ENCODE measurements around the gene PNPO. TPM values are rescaled to one million over a fixed set of nuclear protein-coding genes. Genes with fewer than 3 reads are reported as not detected.

The PNPO gene
- total RNA-seq, 4 donors from 2014 or later: 20.1 to 39.7 (median 30.8) TPM

DNA sequence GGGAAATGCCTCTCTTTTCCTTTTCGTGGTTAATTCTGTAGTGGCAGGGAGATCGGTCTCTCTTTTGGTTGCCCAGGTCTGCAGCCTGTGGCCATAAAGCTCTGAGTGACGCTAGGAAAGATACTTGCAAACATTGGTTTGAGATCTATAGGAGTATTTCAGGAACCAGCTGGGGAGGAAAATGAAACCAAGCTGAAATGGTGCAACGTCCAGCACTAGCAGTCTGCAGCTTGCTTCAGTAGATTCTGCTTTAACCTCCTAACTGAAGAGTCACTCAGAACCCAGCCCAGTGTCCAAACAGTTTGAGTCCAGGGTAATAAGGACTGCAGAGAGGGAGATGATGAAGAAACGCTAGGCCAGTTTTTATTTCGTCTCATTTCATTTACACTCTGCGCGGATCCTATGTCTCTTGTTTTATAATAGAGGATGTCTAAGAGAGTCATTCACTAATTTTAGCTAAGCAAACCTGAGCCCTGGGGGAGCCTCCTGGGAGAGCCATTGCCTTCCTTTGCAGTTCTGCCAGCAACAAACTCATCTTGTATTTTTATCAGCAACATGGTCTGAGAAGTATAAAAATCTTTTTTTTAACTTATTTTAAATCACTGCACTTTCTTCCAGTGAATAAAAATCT lies 33.3 kb upstream of the PNPO start:
- DNase-seq (ENCODE audit: low spot score) (no peak), ATAC-seq (ENCODE audit: low FRiP score) (no peak)
- TF ChIP-seq, protein P1, sequence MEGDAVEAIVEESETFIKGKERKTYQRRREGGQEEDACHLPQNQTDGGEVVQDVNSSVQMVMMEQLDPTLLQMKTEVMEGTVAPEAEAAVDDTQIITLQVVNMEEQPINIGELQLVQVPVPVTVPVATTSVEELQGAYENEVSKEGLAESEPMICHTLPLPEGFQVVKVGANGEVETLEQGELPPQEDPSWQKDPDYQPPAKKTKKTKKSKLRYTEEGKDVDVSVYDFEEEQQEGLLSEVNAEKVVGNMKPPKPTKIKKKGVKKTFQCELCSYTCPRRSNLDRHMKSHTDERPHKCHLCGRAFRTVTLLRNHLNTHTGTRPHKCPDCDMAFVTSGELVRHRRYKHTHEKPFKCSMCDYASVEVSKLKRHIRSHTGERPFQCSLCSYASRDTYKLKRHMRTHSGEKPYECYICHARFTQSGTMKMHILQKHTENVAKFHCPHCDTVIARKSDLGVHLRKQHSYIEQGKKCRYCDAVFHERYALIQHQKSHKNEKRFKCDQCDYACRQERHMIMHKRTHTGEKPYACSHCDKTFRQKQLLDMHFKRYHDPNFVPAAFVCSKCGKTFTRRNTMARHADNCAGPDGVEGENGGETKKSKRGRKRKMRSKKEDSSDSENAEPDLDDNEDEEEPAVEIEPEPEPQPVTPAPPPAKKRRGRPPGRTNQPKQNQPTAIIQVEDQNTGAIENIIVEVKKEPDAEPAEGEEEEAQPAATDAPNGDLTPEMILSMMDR (IDR thresholded peaks at IDR 0.05): no peak

DNA sequence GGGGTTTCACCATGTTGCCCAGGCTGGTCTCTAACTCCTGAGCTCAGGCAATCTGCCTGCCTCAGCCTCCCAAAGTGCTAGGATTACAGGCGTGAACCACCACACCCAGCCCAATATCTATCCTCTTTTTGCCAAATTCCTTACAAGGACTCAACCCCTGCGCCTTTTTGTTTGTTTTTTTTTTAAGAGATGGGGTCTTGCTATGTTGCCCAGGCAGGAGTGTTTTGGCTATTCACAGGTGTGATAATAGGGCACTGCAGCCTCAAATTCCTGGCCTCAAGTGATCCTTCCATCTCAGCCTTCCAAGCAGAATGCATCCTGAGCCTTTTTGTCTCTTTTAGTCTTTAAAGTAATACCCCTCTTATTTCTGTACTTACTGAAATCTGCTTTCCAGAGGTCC lies 28.3 kb upstream of the PNPO start:
- ATAC-seq (ENCODE audit: low FRiP score): no peak
- TF ChIP-seq, protein P1 (IDR thresholded peaks at IDR 0.05): no peak
- no peak for DNase-seq (ENCODE audit: low spot score)

DNA sequence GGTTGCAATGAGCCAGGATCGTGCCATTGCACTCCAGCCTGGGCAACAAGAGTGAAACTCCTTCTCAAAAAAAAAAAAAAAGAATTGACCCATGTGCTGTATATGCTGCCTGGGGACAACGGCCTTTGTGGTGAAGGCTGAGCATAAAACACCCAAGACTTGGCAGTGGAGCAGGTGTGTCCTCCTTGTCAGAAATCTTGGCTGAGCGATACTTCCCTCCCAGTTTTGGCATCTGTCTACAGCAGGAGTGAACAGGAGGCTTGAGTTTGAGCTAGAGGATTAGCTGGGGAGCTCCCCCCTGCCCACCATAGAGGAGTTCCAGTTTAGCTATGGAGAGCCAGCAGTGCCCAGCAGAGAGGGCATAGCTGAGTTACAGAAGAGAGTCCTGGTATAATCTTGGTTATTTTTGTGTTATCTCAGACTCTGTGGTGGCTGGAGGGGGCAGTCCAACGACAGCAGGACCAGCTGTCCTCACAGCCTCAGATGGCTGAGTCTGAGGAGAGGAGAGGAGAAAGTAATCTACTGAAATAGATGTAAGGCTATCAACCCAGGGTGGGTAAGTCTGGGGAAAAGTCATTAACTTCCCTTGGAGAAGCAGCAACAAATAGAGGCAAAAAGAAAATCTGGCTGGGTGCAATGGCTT lies 26.9 kb upstream of the PNPO start:
- no peak for DNase-seq (ENCODE audit: low spot score)
- ATAC-seq (ENCODE audit: low FRiP score): peak; percentile 25
- TF ChIP-seq, protein P1 (IDR thresholded peaks at IDR 0.05): no peak

DNA sequence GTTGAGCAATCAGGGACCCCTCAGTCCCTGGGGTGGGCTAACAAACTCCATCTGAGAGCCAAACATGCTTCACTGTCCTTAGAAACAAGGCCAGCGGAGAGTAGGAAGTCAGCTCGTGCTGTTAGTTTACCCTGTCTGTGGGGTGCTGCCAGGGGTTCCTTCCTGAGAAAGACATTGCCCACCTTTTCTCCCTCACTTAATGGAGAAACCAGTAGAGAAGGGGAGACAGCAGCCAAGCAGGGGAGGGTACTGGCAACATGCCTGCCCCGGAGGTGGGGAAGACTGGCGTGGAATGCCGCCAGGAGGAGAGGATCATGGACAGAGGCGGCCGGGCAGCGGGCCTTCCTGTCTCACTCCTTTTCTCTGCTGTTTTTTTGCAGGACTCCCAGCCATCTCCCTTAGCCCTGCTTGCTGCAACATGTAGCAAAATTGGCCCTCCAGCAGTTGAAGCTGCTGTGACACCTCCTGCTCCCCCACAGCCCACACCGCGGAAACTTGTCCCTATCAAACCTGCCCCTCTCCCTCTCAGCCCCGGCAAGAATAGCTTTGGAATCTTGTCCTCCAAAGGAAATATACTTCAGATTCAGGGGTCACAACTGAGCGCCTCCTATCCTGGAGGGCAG lies 25.5 kb upstream of the PNPO start:
- ATAC-seq (ENCODE audit: low FRiP score) (no peak), DNase-seq (ENCODE audit: low spot score) (no peak)
- TF ChIP-seq, protein P1 (IDR thresholded peaks at IDR 0.05): no peak

DNA sequence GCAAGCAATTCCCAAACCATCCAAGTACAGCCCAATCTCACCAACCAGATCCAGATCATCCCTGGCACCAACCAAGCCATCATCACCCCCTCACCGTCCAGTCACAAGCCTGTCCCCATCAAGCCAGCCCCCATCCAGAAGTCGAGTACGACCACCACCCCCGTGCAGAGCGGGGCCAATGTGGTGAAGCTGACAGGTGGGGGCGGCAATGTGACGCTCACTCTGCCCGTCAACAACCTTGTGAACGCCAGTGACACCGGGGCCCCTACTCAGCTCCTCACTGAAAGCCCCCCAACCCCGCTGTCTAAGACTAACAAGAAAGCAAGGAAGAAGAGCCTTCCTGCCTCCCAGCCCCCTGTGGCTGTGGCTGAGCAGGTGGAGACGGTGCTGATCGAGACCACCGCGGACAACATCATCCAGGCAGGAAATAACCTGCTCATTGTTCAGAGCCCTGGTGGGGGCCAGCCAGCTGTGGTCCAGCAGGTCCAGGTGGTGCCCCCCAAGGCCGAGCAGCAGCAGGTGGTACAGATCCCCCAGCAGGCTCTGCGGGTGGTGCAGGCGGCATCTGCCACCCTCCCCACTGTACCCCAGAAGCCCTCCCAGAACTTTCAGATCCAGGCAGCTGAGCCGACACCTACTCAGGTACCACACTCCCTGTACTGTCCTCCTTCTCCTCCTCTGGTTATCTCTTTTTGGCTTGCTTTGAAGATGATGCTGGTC lies 24.7 kb upstream of the PNPO start:
- TF ChIP-seq, protein P1 (IDR thresholded peaks at IDR 0.05): no peak
- ATAC-seq (ENCODE audit: low FRiP score): no peak
- DNase-seq (ENCODE audit: low spot score): no peak

DNA sequence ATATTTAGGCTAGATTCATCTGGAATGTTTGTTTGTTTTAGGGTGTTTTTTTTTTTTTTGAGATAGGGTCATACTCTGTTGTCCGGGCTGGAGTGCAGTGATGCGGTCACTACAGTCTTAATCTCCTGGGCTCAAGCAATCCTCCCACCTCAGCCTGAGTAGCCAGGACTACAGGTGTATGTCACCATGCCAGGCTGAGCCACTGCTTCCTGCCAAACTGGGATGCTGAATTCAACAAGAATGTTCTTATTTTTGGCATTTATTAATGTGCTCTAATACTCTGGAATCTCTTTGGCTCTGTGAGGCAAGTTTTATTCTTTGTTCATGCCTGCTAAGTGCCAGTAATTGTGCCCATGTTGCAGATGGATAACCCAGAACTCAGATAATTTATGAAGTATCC lies 23.8 kb upstream of the PNPO start:
- TF ChIP-seq, protein P1 (IDR thresholded peaks at IDR 0.05): no peak
- ATAC-seq (ENCODE audit: low FRiP score) (no peak), DNase-seq (ENCODE audit: low spot score) (no peak)

Data from omental fat pad (tissue), 4 donors.